Measurements from ENCODE around the gene KCNQ1. TPM values are rescaled to one million over a fixed set of nuclear protein-coding genes. Genes with fewer than 3 reads are reported as not detected.

KCNQ1 gene
- total RNA-seq, 1 experiment from 2014 or later = not detected

- no peaks in the 10 kb centered on the region for H3K79me2 ChIP-seq (ENCODE audit: low read depth)
- no peaks in the 10 kb centered on the region for H4K20me1 ChIP-seq (ENCODE audit: insufficient read depth)
- no peaks in the 10 kb centered on the region for H3K9me2 ChIP-seq (ENCODE audit: insufficient read depth)
- no peaks in the 10 kb centered on the region for H3K36me3 ChIP-seq (ENCODE audit: low read depth)
- no peak for DNase-seq
- H3K9me3 ChIP-seq (ENCODE audit: insufficient read depth, low read depth) = no peaks in the 10 kb centered on the region
- H3K27ac ChIP-seq = no peak overlapping the region
- no peak overlapping the region for H3K4me2 ChIP-seq
- H3K4me1 ChIP-seq (replicated peaks; ENCODE audit: insufficient read depth) = no peaks in the 10 kb centered on the region
- no peak overlapping the region for H3K4me3 ChIP-seq
- no TSS peak for BruUV-seq (replicated peaks)
- peaks cover 6% of the 10 kb centered on the region; the same call in 1 of the 2 replicates for H3K27me3 ChIP-seq (ENCODE audit: insufficient read depth, low read depth)
- CTCF ChIA-PET = interaction anchor here (0.7 kb wide), 1 partner anchor 59 kb away, joined by 3 read pairs; no protein-coding TSS in a partner anchor
- no peak overlapping the region for H2AFZ ChIP-seq
- TF ChIP-seq EZH2 (IDR thresholded peaks at IDR 0.05; ENCODE audit: low read depth) = no peak
- TF ChIP-seq CTCF (conservative IDR thresholded peaks at IDR 0.05) = no peak
- intact Hi-C loops (cut with micrococcal nuclease; ENCODE audit: unreplicated experiment) = no loop called here
- no peaks in the 10 kb centered on the region for H3F3A ChIP-seq (ENCODE audit: insufficient read depth, low read depth)
- POLR2A ChIA-PET (ENCODE audit: unreplicated experiment) = no interaction called here
Measured at GRCh38 chr11:2468363-2469235, 23.8 kb downstream of the KCNQ1 start.

GRCh38 chr11:2470495-2470894, 25.7 kb downstream of the KCNQ1 start:
- CTCF ChIA-PET = no interaction called here
- Histone ChIP-seq H3K27ac (no peak overlapping the region), H3K9me3 (ENCODE audit: insufficient read depth, low read depth) (no peaks in the 10 kb centered on the region), H3F3A (ENCODE audit: insufficient read depth, low read depth) (no peaks in the 10 kb centered on the region), H3K27me3 (ENCODE audit: insufficient read depth, low read depth) (peaks cover 6% of the 10 kb centered on the region; the same call in 1 of the 2 replicates), H3K79me2 (ENCODE audit: low read depth) (no peaks in the 10 kb centered on the region), H3K9me2 (ENCODE audit: insufficient read depth) (no peaks in the 10 kb centered on the region), H4K20me1 (ENCODE audit: insufficient read depth) (no peaks in the 10 kb centered on the region), H3K4me2 (no peak overlapping the region), H2AFZ (no peak overlapping the region), H3K4me1 (replicated peaks; ENCODE audit: insufficient read depth) (no peaks in the 10 kb centered on the region), H3K36me3 (ENCODE audit: low read depth) (no peaks in the 10 kb centered on the region), H3K4me3 (no peak overlapping the region)
- no peak for TF ChIP-seq CTCF (conservative IDR thresholded peaks at IDR 0.05)
- no peak for TF ChIP-seq EZH2 (IDR thresholded peaks at IDR 0.05; ENCODE audit: low read depth)
- intact Hi-C loops (cut with micrococcal nuclease; ENCODE audit: unreplicated experiment) = no loop called here
- no peak for DNase-seq
- POLR2A ChIA-PET (ENCODE audit: unreplicated experiment) = no interaction called here
- BruUV-seq (replicated peaks) = no TSS peak

DNA sequence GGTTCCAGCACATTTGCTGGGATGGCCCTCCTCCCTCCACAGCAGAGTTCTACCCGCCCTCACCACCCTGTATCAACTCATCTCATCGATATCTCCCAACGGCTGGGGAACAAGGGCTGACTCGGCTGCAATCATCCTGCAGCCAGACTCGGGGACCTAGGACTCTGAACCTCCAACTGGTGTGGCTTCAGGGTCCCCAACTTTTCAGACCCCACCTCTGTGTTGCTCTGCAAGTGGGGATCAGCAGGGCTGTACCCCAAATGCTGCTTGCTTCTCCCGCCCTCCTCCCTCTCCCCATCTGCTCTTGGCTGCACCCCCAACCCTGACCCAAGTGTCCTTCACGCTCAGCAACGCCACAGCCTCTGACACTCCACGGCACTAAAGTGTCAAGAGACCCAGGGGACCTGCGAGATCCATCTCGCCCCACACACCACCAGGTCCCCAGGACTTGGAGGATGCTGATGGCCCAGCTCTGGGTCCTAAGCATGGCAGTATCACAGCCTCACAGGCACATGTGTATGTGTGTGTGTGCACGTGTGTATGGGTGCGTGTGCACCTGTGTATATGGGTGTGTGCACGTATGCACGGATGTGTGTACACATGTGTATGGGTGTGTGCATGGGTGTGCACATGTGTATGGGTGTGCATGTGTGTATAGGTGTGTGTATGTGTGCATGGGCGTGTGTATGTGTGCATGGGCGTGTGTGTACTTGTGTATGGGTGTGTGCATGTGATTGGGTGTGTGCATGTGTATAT, 26.4 kb downstream of the KCNQ1 start:
- Histone ChIP-seq H2AFZ (no peak overlapping the region), H4K20me1 (ENCODE audit: insufficient read depth) (no peaks in the 10 kb centered on the region), H3K27me3 (ENCODE audit: insufficient read depth, low read depth) (peaks cover 6% of the 10 kb centered on the region; the same call in 1 of the 2 replicates), H3K9me3 (ENCODE audit: insufficient read depth, low read depth) (no peaks in the 10 kb centered on the region), H3F3A (ENCODE audit: insufficient read depth, low read depth) (no peaks in the 10 kb centered on the region), H3K27ac (no peak overlapping the region), H3K9me2 (ENCODE audit: insufficient read depth) (no peaks in the 10 kb centered on the region), H3K79me2 (ENCODE audit: low read depth) (no peaks in the 10 kb centered on the region), H3K4me1 (replicated peaks; ENCODE audit: insufficient read depth) (no peaks in the 10 kb centered on the region), H3K4me3 (no peak overlapping the region), H3K4me2 (no peak overlapping the region), H3K36me3 (ENCODE audit: low read depth) (no peaks in the 10 kb centered on the region)
- ChIA-PET CTCF (no interaction called here), POLR2A (ENCODE audit: unreplicated experiment) (no interaction called here)
- no peak for DNase-seq
- no TSS peak for BruUV-seq (replicated peaks)
- intact Hi-C loops (cut with micrococcal nuclease; ENCODE audit: unreplicated experiment) = no loop called here
- TF ChIP-seq CTCF (conservative IDR thresholded peaks at IDR 0.05) (no peak), EZH2 (IDR thresholded peaks at IDR 0.05; ENCODE audit: low read depth) (no peak)
